Natural killer cell (primary cell): ENCODE measurements around the gene FTO. TPM values are rescaled to one million over a fixed set of nuclear protein-coding genes. Genes with fewer than 3 reads are reported as not detected.

Source experiments
- ATAC-seq, 3 donors: fragments of 150-1000 bp in 2 of 3; fragments of 200-7000 bp in 1 of 3; cut with Tn5 transposase; 1 replicate in 1 of 3; 2 replicates in 2 of 3; pipeline ENCODE4 v1.10.0; 2021; ENCODE audit warnings: mild to moderate bottlenecking in 2 of 3, moderate library complexity in 2 of 3
- DNase-seq, 2 donors: peaks; one replicate each; pipeline versions ENCODE4 v3.0.0 to v3.0.0-alpha.2; 2013 to 2021; ENCODE audit warnings: mixed read lengths in 1 of 2
- H3K27ac ChIP-seq: one replicate; pipeline ENCODE4 v1.5.1; 2013; ENCODE audit warnings: mild to moderate bottlenecking, low read length
- H3K27me3 ChIP-seq: one replicate; pipeline ENCODE4 v1.6.1; 2013; ENCODE audit warnings: low read length; ENCODE audit not compliant: control insufficient read depth, insufficient read depth
- H3K36me3 ChIP-seq: one replicate; pipeline ENCODE4 v1.6.1; 2013; ENCODE audit warnings: low read length; ENCODE audit not compliant: control insufficient read depth, insufficient read depth
- H3K4me1 ChIP-seq: one replicate; pipeline ENCODE4 v1.6.1; 2013; ENCODE audit warnings: low read length; ENCODE audit not compliant: control insufficient read depth, insufficient read depth
- H3K4me3 ChIP-seq: one replicate; pipeline ENCODE4 v1.5.1; 2013; ENCODE audit warnings: low read length
- H3K9me3 ChIP-seq: one replicate; pipeline ENCODE4 v1.6.1; 2013; ENCODE audit warnings: low read length; ENCODE audit not compliant: control insufficient read depth, insufficient read depth
- H3K27ac Mint-ChIP-seq, 2 donors: one replicate each; pipeline ENCODE4 v1.8.0; 2022; ENCODE audit warnings: mild to moderate bottlenecking in 2 of 2, mixed read lengths in 2 of 2, moderate library complexity in 1 of 2
- H3K27me3 Mint-ChIP-seq, 2 donors: one replicate each; pipeline ENCODE4 v1.8.0; 2022; ENCODE audit warnings: low read depth in 2 of 2, mixed read lengths in 2 of 2
- H3K36me3 Mint-ChIP-seq: one replicate; pipeline ENCODE4 v1.8.0; 2022; ENCODE audit warnings: mixed read lengths
- H3K4me1 Mint-ChIP-seq, 2 donors: one replicate each; pipeline ENCODE4 v1.8.0; 2022; ENCODE audit warnings: mixed read lengths in 2 of 2
- H3K4me3 Mint-ChIP-seq: one replicate; pipeline ENCODE4 v1.8.0; 2022; ENCODE audit warnings: mild to moderate bottlenecking, moderate library complexity, mixed read lengths
- H3K9me3 Mint-ChIP-seq, 2 donors: one replicate each; pipeline ENCODE4 v1.8.0; 2022; ENCODE audit warnings: mixed read lengths in 2 of 2
- CTCF ChIP-seq: fragments of 200-600 bp; IDR thresholded peaks from one replicate; pipeline ENCODE4 v1.8.0; 2022; ENCODE audit warnings: antibody characterized with exemption
- WGBS: methylation state at CpG from one replicate; pipeline ENCODE4 v1.1.7; 2013; ENCODE audit warnings: missing lambda C conversion rate; ENCODE audit not compliant: insufficient coverage; 5-methylcytosine and 5-hydroxymethylcytosine counted together
- intact Hi-C: fragments of 100-400 bp; cut with micrococcal nuclease; formaldehyde crosslinking; loops from one replicate; pipeline ENCODE4 v1.14.2; 2022
- total RNA-seq, 4 donors: library from RNA; stranded (reverse); fragments of 120-200 nt in 1 of 4; gene quantifications; one replicate each; pipeline versions ENCODE4 v1.2.3 to v1.2.4, GENCODE V29; 2013 to 2022

Gene FTO
- total RNA-seq, 3 donors from 2014 or later (not counting 1 experiment from before 2014, with no cell fraction given): 55.4 to 70.5 (median 55.4) TPM

GRCh38 chr16:54031107-54031760 is 327.3 kb downstream of the FTO start:
- peaks cover 14% of the 10 kb centered on the region for H3K36me3 Mint-ChIP-seq
- H3K27me3 Mint-ChIP-seq: no peaks in the 10 kb centered on the region
- no peak for TF ChIP-seq CTCF

GRCh38 chr16:54033747-54034146 is 329.8 kb downstream of the FTO start:
- Mint-ChIP-seq H3K4me3 (no peak overlapping the region), H3K27me3 (no peaks in the 10 kb centered on the region), H3K4me1 (no peaks in the 10 kb centered on the region), H3K36me3 (peaks cover 14% of the 10 kb centered on the region), H3K27ac (no peak overlapping the region), H3K9me3 (peaks cover 4 to 14% of the 10 kb centered on the region in 2 donors)
- no peaks in the 10 kb centered on the region for H3K4me1 ChIP-seq
- intact Hi-C loops: no loop called here
- H3K27me3 ChIP-seq: no peaks in the 10 kb centered on the region
- no peaks in the 10 kb centered on the region for H3K36me3 ChIP-seq
- ATAC-seq (no peak), DNase-seq (no peak)
- no peak overlapping the region for H3K4me3 ChIP-seq
- peaks cover 4% of the 10 kb centered on the region for H3K9me3 ChIP-seq
- no peak overlapping the region for H3K27ac ChIP-seq
- 99% methylated on average over 6 of the region's 6 CpGs for WGBS
- TF ChIP-seq CTCF: no peak

More at GRCh38 chr16:54031107-54031760, 327.3 kb downstream of the FTO start:
- WGBS: 100% methylated on average over 4 of the region's 5 CpGs
- Histone ChIP-seq H3K9me3 (peaks cover 4% of the 10 kb centered on the region), H3K27ac (no peak overlapping the region), H3K4me3 (no peak overlapping the region), H3K4me1 (no peaks in the 10 kb centered on the region), H3K27me3 (no peaks in the 10 kb centered on the region), H3K36me3 (no peaks in the 10 kb centered on the region)
- peaks cover 2 to 12% of the 10 kb centered on the region in 2 donors for H3K9me3 Mint-ChIP-seq
- no peak for DNase-seq
- no peak for ATAC-seq
- H3K4me3 Mint-ChIP-seq: no peak overlapping the region
- no peaks in the 10 kb centered on the region for H3K4me1 Mint-ChIP-seq
- intact Hi-C loops: no loop called here
- H3K27ac Mint-ChIP-seq: no peak overlapping the region

GRCh38 chr16:54034684-54035083 is 330.7 kb downstream of the FTO start:
- Histone ChIP-seq H3K27ac (no peak overlapping the region), H3K4me3 (no peak overlapping the region), H3K9me3 (peaks cover 4% of the 10 kb centered on the region), H3K36me3 (no peaks in the 10 kb centered on the region), H3K27me3 (no peaks in the 10 kb centered on the region), H3K4me1 (no peaks in the 10 kb centered on the region)
- Mint-ChIP-seq H3K4me3 (no peak overlapping the region), H3K9me3 (peaks cover 4 to 14% of the 10 kb centered on the region in 2 donors), H3K27me3 (no peaks in the 10 kb centered on the region), H3K36me3 (peaks cover 14% of the 10 kb centered on the region), H3K4me1 (no peaks in the 10 kb centered on the region), H3K27ac (no peak overlapping the region)
- no peak for TF ChIP-seq CTCF
- DNase-seq: no peak
- 83% methylated on average over 1 of the region's 1 CpG for WGBS
- ATAC-seq: no peak
- intact Hi-C loops: no loop called here

GRCh38 chr16:54040480-54040879 is 336.5 kb downstream of the FTO start:
- Histone ChIP-seq H3K4me3 (no peak overlapping the region), H3K36me3 (no peaks in the 10 kb centered on the region), H3K27ac (no peak overlapping the region), H3K27me3 (no peaks in the 10 kb centered on the region), H3K4me1 (no peaks in the 10 kb centered on the region), H3K9me3 (peaks cover 6% of the 10 kb centered on the region)
- DNase-seq (no peak), ATAC-seq (no peak)
- no peak for TF ChIP-seq CTCF
- Mint-ChIP-seq H3K27ac (no peak overlapping the region), H3K4me1 (no peaks in the 10 kb centered on the region), H3K4me3 (no peak overlapping the region), H3K27me3 (no peaks in the 10 kb centered on the region), H3K9me3 (peaks cover 6 to 10% of the 10 kb centered on the region in 2 donors), H3K36me3 (peaks cover 7% of the 10 kb centered on the region)
- 86% methylated on average over 5 of the region's 5 CpGs for WGBS
- intact Hi-C loops: no loop called here
